ENCODE measurements around the gene KCNN3.

DNA sequence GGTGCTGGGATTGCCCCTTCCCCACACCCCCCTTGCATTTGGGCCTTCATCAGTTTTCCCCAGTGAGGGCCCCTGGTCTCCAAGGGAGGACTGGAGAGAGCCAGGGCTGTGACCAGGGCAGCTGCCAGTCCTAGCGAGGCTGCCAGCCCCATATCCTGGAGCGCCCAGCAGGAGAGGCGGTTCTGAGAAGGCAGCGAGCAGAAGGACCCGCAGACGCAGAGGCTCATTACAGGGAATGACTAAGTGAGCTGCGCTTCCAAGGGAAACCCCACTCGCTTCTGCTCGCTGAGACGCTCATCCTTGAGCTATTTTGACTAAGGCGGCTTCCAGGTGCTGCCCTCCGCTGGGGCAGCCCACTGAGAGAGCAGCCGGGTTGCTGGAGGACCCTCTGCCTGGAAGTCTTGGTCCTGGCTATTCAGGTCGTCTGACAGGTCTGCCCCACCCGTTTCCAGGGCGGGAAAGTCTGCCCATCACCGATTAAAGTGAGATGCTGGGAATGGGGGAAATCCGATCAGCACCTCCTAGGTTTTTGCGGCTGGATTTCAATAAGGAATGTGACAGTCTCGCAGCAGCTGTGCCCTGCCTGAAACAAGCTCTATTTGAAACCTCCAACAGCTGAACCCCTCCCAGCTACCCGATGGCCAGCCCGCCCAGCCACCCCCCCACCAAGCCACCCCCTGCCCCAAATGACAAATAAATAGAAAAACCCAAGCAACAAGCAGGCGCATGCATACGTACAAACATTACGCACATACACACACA, 2.8 kb downstream of the KCNN3 start:
- TF ChIP-seq, protein P1, sequence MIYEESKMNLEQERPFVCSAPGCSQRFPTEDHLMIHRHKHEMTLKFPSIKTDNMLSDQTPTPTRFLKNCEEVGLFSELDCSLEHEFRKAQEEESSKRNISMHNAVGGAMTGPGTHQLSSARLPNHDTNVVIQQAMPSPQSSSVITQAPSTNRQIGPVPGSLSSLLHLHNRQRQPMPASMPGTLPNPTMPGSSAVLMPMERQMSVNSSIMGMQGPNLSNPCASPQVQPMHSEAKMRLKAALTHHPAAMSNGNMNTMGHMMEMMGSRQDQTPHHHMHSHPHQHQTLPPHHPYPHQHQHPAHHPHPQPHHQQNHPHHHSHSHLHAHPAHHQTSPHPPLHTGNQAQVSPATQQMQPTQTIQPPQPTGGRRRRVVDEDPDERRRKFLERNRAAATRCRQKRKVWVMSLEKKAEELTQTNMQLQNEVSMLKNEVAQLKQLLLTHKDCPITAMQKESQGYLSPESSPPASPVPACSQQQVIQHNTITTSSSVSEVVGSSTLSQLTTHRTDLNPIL (CRISPR knock-in tag; IDR thresholded peaks at IDR 0.05; ENCODE audit: low read depth) = no peak
- TF ChIP-seq PATZ1 (CRISPR knock-in tag; IDR thresholded peaks at IDR 0.05; ENCODE audit: borderline replicate concordance) (no peak), BACH2 (CRISPR knock-in tag; IDR thresholded peaks at IDR 0.05; ENCODE audit: borderline replicate concordance) (no peak), GLIS3 (CRISPR knock-in tag; IDR thresholded peaks at IDR 0.05) (no peak), PPARA (CRISPR knock-in tag; IDR thresholded peaks at IDR 0.05; ENCODE audit: borderline replicate concordance) (no peak), ZNF70 (CRISPR knock-in tag; IDR thresholded peaks at IDR 0.05) (no peak), ZC3H10 (CRISPR knock-in tag; IDR thresholded peaks at IDR 0.05) (no peak), CSRNP3 (CRISPR knock-in tag; IDR thresholded peaks at IDR 0.05) (no peak), POU6F1 (CRISPR knock-in tag; IDR thresholded peaks at IDR 0.05; ENCODE audit: borderline replicate concordance, low read depth) (no peak), OSR1 (CRISPR knock-in tag; IDR thresholded peaks at IDR 0.05) (no peak), ZFP30 (CRISPR knock-in tag; IDR thresholded peaks at IDR 0.05) (no peak), RARB (CRISPR knock-in tag; IDR thresholded peaks at IDR 0.05) (no peak)

All from SK-N-SH treated with all-trans-retinoic acid at 6 μM for 48 hours (cell line).